ENCODE results near the gene PLEKHH2.
"Not testable (repeated sequence)": the region's sequence is repeated elsewhere in the genome, so short reads cannot be mapped to it uniquely, and the experiment has no call there.

The PLEKHH2 gene

DNA sequence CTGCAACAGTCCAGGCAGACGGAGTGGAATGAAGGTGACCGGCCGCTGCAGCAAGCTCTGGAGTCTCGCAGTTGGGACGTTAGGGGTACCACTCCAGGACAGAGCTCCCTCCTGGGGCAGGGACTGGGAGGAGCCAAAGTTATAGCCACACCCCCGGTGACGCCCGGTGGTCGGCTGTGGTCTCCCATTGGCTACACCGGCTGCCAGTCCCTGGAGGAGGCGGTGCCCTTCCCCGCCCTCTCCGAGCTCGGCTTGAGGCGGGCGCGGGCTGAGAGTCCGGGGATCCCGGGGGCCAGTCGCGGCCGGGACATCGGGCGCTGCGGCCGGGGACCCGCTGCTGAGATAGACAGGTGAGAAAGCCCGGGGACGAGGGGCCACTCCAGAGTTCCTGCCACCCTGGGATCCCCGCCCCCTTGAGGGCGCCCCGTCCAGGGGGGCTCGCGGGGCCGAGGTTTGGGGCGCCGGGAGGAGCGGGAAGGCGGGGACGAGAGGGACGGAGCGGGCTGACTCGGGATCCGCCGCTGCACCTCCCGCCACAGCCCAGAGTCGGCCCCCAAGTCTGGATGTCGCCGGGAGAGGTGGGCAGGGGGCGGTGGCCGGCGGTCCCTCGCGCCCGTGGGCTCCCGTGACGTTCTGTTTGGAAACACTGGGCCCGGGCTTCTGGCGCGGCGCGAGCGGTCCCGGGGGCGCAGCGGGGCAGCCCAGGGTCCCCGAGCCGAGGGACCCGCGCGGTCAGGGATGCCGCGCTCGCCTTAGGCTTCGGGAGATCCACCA, at the start of gene PLEKHH2:
PLEKHH2 (plus strand) TSS at position 231 of the 774 bp plus-strand sequence. CDS start 7,414 bp downstream, outside the sequence.
- DNase-seq = peak; percentile 44

DNA sequence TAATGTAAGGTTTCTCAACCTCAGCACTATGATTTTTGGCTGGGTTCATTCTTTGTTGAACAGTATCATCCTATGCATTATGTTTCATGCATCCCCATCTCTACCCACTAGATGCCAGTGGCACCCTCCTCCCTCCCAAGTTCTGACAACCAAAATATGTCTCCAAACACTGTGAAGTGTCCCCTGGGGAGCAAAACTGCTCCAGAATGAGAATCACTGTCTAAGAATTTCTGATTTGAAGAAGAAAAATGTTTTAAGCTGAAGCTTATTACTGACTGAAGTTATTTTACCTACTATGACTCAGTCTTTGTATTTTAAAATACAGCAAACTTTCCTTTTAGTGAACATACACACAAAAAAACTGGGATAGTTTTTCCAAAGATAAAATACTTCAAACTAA, 44.6 kb upstream of the PLEKHH2 start:
- DNase-seq = no peak

DNA sequence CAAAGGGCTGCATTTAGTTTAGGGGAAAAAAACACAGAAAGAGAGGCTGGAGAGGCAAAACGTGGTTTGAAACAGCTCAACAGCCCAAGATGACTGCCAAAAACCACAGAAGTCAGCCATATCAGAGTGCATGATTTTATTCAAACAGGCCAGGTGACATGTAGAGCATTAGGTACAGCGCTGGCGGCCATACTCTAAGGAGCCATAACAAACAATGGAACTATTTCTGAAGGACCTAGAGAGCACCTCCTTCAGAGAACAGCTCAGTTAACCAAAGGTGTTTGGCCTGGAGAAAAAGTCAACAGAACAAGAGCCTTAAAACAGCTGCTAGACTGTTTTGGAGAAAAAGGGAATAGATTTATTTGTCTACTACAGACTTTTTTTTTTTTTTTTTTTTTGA, 43.8 kb upstream of the PLEKHH2 start:
- no peak for DNase-seq

DNA sequence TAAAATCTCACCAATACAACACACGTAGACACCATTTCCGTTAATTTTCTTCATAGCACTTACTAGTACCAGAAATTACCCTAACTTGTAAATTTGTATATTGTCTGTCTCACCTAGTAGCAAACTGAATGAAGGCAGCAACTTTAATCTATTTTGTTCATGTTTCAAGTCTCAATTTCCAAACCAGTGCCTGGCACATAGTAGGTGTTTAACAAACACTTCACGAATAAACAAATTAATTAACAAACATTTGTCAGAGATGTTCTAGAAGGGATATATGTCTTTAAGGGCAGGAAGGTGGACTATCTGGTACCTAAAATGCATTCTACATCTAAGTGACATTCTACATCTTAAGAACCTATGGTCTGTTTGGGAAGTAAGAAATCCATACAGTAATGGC, 42.2 kb upstream of the PLEKHH2 start:
- DNase-seq = no peak

DNA sequence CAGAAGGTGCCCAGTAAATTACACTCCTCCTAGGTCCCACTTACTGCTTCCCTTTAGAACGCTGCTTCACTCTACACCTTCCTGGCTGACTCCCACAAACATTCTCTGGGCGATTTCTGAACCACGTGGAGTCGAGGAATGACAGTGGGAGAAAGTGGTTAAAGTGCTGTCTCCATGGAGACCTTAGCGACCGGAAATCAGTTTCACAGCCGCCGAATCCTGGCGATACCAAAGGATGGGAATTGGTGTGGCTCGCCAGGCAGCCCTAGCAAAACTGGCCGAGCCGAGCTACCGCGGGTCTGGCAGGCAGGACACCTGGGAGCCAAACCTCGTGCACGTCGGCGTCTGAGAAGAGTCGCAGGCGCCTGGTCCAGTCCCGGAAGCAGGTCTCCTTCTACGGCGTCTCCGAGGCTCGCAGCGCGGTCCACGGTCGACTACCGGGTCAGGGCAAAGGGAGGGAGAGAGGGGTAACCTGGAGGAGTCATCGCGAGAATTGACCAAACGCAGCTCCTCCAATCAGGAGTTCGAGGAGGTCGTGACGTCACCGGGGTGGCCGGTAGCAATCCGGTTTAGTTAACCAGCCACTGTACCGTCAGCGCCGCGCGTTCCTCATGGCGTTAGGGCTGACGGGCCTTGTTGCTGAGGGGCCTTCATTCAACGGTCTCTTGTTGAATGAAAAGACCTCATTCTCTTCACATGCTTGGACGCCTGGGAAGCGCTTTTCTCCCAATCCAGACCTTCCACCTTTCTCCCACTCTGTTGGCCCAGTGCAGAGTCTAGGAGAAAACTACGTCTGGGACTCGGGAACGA, 41.3 kb upstream of the PLEKHH2 start, which contains the start of gene THADA:
THADA (minus strand) TSS at position 436 of the 810 bp plus-strand sequence. CDS start 3,646 bp downstream, outside the sequence.
- peak; percentile 97 for DNase-seq

DNA sequence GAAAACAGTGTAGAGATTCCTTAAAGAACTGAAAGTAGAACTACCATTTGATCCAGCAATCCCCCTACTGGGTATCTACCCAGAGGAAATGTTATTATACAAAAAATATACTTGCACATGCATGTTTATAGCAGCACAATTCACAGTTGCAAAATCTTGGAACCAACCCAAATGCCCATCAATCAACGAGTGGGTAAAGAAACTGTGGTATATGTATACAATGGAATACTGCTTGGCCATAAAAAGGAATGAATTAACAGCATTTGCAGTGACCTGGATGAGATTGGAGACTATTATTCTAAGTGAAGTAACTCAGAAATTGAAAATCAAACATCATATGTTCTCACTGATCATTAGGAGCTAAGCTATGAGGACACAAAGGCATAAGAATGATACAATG, 36.5 kb upstream of the PLEKHH2 start:
- not testable (repeated sequence) for DNase-seq

DNA sequence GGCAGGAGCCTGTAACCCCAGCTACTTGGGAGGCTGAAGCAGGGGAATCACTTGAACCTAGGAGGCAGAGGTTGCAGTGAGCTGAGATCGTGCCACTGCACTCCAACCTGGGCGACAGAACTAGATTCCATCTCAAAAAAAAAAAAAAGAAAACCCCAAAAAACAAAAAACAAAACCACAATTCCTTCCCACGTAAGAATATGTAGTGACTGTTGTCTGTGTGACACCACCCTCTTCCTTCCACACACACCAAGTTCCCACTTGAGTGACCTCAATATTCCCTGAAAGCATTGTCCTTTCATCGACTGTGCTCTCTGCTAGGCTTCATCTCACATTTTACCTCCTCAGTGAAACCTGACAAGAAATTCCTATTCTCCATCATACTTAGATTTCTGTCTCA, 32.4 kb upstream of the PLEKHH2 start:
- no peak for DNase-seq

DNA sequence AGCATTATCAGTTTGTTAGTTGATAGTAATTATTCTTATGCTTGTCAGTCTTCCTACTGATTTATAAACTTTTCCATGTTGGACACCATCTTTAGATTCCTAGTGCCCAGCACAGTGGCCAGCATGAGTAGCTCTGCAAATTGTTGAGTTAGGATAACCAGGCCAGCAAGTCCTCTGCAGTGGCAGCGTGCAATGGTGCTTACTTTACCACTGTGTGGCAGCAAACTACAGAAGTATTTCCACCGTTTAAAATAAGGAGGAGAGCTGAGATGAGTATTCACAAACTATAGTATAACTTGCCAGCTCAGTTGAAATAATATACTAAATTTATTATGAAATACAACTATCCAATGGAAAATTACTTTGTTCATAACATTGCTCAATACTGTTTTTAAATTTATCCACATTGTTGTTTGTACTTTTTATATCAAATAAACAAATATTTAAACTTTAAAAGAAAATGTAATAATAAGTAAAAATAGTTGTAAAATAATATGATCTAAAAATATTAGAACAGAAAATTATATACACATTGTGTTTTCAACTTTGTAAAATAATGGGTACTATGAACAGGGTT, 31.9 kb upstream of the PLEKHH2 start:
- DNase-seq = peak; percentile 12

DNA sequence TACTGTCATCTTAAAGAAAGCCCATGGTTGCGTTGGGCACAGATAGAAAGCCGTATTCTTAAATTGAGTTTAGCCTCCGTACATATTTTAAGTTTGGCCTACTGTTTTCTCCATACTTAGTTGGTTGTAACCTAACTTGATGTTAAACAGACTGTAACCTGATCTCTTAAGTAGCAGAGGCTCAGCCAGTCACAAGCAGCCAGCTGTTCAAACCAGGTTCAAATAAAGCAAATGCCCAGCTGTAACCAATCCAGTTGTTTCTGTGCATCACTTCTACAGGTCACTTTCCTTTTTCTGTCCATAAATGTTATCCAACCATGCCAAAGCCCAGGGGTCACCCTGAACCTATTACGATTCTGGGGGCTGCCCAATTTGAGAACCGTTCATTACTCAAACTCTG, 31.2 kb upstream of the PLEKHH2 start:
- no peak for DNase-seq

DNA sequence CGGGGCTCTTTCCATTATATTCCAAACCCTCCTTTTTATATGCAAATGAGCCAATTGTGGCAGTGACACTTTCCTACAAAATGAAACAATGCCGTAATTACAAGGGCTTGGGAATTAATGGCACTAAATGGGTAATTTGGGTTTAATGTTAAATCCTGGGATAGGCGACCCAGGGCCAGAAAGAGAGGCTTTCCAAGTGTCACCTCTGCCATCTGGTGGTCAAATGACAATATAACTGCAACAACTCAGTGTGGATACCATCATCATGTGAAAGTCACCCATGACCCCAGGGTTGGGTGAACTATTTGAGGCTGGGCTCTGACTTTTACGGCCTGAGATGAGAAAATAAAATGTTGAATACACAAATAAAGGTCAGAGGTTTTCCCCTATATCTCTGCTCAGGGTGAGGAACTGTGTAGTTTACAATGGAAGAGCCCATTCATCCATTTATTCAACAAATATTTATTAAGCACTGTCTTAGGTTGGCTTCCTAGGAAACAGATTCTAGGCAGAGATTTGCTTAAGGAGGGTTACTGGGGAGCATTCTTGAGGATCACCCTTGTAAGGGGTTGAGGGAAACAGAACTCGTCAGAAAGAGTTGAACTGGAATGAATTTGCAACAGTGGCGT, 27.7 kb upstream of the PLEKHH2 start:
- peak; percentile 2 for DNase-seq

DNA sequence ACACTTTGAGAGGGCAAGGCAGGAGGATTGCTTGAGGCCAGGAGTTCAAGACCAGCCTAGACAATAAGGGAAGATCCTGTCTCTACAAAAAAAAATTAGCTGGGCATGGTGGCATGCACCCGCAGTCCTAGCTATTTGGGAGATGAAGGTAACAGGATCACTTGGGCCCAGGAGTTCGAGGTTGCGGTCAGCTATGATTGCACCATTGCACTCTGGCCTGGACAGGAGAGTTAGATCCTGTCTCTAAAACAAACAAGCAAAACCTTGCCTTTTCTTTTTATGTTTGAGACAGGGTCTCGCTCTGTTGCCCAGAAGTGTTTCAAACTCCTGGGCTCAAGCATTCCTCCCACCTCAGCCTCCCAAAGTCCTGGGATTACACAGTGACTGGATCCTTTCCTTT, 26.7 kb upstream of the PLEKHH2 start:
- no peak for DNase-seq

DNA sequence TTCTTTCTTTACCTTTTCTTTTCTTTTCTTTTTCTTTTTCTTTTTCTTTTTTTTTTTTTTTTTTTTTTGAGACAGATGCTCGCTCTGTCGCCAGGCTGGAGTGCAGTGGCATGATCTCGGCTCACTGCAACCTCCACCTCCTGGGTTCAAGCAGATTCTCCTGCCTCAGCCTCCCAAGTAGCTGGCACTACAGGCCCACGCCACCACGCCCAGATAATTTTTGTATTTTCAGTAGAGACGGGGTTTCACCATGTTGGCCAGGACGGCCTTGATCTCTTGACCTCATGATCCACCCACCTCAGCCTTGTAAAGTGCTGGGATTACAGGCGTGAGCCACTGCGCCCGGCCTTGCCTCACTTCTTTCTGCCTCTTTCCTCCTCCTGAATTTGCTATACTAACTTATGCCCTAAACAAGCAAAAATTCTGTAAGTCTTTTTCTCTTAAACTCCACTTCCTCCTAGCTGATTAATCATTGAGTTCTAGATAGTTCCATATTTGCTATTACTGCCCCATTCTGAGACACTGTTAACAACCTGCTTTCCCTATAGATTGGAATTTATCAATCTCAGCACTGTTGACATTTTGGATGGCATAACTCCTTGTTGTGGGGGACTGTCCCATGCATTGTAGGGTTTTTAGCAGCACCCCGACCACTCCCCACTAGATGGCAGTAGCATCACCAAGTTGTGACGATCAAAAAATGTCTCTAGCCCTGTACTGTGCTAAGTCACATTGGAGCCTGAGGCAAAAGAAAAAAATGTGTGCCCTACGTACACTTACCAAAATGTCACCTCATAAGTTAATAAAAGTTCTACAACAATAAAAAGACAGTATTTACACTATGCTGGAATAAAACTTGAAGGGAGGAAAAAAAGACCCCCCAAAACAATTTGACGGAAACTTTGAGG, 24.8 kb upstream of the PLEKHH2 start:
- DNase-seq = peak; percentile 12

DNA sequence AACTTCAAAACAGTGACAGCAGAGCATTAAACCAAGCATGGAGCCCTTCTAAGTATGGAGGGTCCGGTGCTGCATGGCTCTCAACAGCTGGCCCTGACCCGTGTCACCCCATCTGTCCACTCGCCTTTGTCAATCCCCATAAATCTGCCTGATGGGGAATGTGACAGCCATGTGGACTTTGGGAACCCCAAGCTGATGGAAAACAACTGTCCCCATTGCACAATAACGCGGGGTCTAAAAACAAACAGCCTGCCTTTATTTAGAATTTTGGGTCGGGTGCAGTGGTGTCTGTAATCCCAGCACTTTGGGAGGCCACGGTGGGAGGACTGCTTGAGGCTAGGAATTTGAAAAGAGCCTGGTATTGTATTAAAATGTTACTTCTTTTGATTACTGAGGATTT, 24.1 kb upstream of the PLEKHH2 start:
- no peak for DNase-seq

DNA sequence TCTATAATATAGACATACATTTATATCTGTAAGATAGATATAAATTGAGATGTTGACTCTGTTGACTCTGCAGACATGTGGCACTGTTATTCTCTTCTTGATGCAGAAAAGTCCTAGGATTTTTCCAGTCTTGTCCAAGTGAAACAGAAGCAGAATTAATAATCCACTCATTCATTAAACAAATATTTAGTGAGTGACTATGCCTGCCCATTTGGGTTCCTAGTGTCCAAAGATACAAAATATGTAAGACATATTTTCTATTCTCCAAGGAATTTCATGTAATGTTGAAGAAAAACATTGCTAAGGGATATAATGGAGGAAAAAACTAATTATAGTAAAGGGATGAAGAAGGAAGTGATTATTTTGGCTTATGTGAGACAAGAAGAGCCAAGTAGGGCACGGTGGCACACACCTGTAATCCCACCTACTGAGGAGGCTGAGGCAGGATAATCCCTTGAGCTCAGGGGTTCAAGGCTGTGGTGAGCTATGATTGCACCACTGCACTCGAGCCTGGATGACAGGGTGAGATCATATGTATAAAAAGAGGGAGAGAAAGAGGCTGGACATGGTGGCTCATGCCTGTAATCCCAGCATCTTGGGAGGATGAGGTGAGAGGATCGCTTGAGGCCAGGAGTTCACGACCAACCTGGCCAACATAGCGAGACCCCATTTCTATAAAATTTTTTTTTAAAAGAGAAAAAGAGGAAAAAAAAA, 19.9 kb upstream of the PLEKHH2 start:
- DNase-seq = no peak

DNA sequence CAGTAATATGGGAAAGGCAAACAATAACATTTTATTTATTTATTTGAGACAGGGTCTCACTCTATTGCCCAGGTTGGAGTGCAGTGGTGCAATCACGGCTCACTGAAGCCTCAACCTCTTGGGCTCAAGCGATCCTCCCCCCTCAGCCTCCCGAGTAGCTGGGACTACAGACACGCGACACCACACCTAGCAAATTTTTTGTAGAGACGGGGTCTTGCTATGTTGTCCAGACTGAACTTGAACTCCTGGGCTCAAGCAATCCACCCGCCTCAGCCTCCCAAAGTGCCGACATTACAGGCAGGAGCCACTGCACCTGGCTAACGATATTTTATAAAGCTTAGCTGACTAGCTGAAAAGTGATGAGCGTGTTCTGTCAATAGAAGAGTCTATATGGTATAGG, 17.5 kb upstream of the PLEKHH2 start:
- no peak for DNase-seq

DNA sequence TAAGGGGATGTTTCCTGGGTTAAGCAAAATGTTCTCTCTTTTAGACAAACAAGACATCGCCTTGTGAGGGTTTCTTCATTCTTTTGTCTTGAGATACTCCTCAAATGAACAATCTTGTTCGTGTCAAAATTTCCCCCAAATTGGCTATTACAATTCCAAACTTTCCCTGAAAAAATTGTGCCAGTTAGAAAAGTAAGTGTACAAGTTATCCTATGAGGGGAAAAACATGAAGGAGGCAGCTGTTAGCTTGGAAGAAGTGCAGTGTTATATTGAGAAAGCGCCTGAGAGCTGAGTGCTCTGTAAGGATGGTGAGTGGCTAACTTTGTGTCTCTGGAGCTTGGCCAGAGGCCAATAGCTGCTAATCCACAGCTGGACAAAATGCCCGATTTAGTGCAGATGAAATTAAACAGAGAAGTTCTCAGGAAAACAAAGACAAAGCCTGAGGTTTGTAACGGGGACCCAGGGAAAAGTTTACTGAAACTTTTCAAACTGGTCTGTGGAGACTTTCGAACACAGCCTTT, 14.1 kb upstream of the PLEKHH2 start:
- no peak for DNase-seq

DNA sequence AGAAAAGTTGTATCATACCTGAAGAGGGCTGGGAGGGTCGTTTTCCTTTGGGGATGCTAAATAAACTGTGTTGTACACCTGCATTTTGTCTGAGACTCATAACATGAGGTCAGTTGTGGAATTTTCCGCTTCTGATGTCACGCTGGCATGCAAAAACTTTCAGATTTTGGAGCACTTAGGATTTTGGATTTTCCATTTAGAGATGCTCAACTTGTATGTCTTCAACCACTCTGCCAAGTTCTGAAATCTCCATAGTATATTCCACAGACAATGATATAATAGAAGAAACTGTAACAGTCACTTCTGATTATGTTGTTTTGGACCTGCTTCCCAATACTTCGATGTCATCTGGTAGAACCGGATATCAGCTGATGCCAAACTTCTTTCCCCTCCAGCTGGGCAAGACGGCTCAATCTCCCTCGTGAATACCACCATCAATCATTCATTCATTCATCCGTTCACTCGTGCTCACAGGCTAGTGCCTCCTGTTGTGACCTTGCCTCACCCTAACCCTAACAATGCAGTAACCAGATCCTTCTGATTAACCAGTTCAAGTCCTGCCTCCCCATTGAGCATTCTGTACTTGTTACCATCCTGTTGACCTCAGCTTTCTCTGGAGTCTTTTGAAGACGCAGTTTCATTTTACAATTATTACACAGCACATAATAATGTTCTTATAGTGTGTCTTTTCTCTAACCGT, 5.3 kb upstream of the PLEKHH2 start:
- DNase-seq = no peak

DNA sequence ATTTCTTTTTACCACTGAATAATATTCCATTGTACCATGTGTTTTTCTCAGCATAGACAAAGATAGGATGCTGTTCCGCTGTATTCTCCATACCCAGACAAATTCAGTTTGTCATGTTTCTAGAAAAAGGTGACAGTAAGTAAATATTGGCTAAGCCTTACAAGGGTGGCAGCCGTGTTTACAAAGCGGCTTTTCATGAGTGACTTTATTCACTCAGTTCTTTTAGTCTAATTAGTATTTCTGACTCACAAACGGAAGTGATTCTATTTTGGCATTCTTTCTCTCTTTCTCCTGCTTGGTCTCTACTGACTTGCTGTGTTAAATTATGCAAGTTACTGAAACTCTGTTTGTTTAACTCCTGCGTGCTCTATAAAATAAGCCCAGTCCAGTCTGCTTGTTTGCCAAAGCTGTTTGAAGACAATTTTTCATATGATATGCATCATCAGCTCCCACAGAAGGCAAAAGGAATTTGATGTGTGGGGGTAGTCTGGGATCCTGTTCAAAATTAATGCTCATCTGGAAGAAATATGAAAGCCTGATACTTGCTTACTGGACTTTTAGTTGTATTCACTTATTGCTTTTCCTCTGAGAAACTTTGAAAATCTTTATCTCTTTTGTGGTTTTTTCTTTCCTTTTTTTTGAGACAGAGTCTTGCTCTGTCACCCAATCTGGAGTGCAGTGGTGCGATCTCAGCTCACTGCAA, 2.3 kb upstream of the PLEKHH2 start:
- DNase-seq = peak; percentile 70

DNA sequence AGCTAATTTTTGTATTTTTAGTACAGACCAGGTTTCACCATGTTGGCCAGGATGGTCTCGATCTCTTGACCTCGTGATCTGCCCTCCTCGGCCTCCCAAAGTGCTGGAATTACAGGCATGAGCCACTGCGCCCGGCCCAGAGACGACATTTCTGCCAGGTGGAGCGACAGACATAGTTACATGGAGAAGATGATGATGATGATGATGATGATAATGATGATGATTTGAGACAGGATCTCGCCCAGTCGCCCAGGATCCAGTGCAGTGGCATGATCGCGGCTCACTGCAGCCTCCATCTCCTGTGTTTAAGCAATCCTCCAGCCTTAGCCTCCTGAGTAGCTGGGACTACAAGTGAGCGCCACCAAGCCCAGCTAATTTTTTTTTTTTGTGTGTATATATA, 907 bp upstream of the PLEKHH2 start:
- not testable (repeated sequence) for DNase-seq

DNA sequence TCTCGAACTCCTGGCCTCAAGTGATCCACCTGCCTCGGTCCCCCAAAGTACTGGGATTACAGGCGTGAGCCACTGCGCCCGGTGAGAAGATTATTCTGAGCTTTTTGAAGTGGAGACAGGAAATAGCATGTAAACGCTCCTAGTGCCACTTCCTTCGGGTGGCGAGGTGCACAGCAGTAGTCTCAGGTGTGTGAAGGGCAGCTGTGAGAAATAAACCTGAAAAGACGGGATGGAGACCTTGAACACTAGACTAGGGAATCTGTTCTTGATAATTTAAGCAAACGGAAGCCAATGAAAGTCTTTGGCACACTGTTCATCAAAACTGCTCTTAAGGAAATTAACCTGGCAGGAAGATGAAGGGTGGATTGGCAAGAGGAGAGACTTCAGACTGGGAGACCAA, 439 bp upstream of the PLEKHH2 start:
- no peak for DNase-seq
